WTC11 (cell line): Measurements from ENCODE around the gene MRPL14. TPM values are rescaled to one million over a fixed set of nuclear protein-coding genes. Genes with fewer than 3 reads are reported as not detected.
"Not testable (repeated sequence)": the region's sequence is repeated elsewhere in the genome, so short reads cannot be mapped to it uniquely, and the experiment has no call there.

Experiments
- ATAC-seq: fragments of 200-7000 bp; cut with Tn5 transposase; 2 replicates; pipeline ENCODE4 v1.10.0; 2021; ENCODE audit warnings: mild to moderate bottlenecking, moderate library complexity
- CTCF ChIA-PET: fragments of 300-600 bp; sonication (Branson Sonifier 250); formaldehyde crosslinking; loops from one replicate; lab custom pipeline; 2021; ENCODE audit warnings: antibody characterized with exemption; lab: Charles Lee
- POLR2A ChIA-PET: fragments of 350-600 bp; sonication (Branson Sonifier 250); formaldehyde crosslinking; loops from one replicate; lab custom pipeline; 2021; ENCODE audit warnings: antibody characterized with exemption; lab: Charles Lee
- DNase-seq: peaks from one replicate; pipeline ENCODE4 v3.0.0; 2021; ENCODE audit warnings: low spot score
- H3K27ac Mint-ChIP-seq: 2 replicates; pipeline ENCODE4 v1.8.0; 2021; ENCODE audit warnings: mixed read lengths
- H3K27me3 Mint-ChIP-seq: 2 replicates; pipeline ENCODE4 v1.8.0; 2021; ENCODE audit warnings: low read depth, mild to moderate bottlenecking, moderate library complexity, mixed read lengths
- H3K36me3 Mint-ChIP-seq: 2 replicates; pipeline ENCODE4 v1.8.0; 2021; ENCODE audit warnings: mixed read lengths
- H3K4me1 Mint-ChIP-seq: 2 replicates; pipeline ENCODE4 v1.8.0; 2022; ENCODE audit warnings: mixed read lengths
- H3K4me3 Mint-ChIP-seq: 2 replicates; pipeline ENCODE4 v1.8.0; 2021; ENCODE audit warnings: mild to moderate bottlenecking, moderate library complexity, mixed read lengths
- H3K9me3 Mint-ChIP-seq: 2 replicates; pipeline ENCODE4 v1.8.0; 2021; ENCODE audit warnings: mixed read lengths
- ELF4 ChIP-seq: sonication (generic); formaldehyde crosslinking; IDR thresholded peaks from 2 replicates; pipeline ENCODE4 v1.8.1; 2022; ENCODE audit warnings: low read depth, mild to moderate bottlenecking, moderate library complexity, missing genetic modification reagents
- ESRRA ChIP-seq: sonication (generic); formaldehyde crosslinking; IDR thresholded peaks from 2 replicates; pipeline ENCODE4 v1.8.1; 2022; ENCODE audit warnings: mild to moderate bottlenecking, missing genetic modification reagents, borderline replicate concordance
- ETV6 ChIP-seq: sonication (generic); formaldehyde crosslinking; IDR thresholded peaks from 2 replicates; pipeline ENCODE4 v1.8.1; 2022; ENCODE audit warnings: mild to moderate bottlenecking, missing genetic modification reagents
- GABPB1 ChIP-seq: sonication (generic); formaldehyde crosslinking; IDR thresholded peaks from 2 replicates; pipeline ENCODE4 v1.8.1; 2023; ENCODE audit warnings: mild to moderate bottlenecking, missing genetic modification reagents
- KAT7 ChIP-seq: sonication (generic); formaldehyde crosslinking; IDR thresholded peaks from 2 replicates; pipeline ENCODE4 v1.8.1; 2023; ENCODE audit warnings: missing genetic modification reagents, mild to moderate bottlenecking, borderline replicate concordance
- NFYB ChIP-seq: sonication (generic); formaldehyde crosslinking; conservative IDR thresholded peaks from 2 replicates; pipeline ENCODE4 v1.8.0; 2022; ENCODE audit warnings: low read depth, missing genetic modification reagents
- RORB ChIP-seq: fragments of 250-450 bp; sonication (Bioruptor Pico); IDR thresholded peaks from 2 replicates; pipeline ENCODE4 v1.9.0; 2021; ENCODE audit warnings: mild to moderate bottlenecking
- ZBTB21 ChIP-seq: sonication (generic); formaldehyde crosslinking; IDR thresholded peaks from 2 replicates; pipeline ENCODE4 v1.8.1; 2023; ENCODE audit warnings: mild to moderate bottlenecking, missing genetic modification reagents, borderline replicate concordance
- ZNF121 ChIP-seq: sonication (generic); formaldehyde crosslinking; IDR thresholded peaks from 2 replicates; pipeline ENCODE4 v1.8.0; 2023; ENCODE audit warnings: missing genetic modification reagents
- ZNF219 ChIP-seq: sonication (generic); formaldehyde crosslinking; IDR thresholded peaks from 2 replicates; pipeline ENCODE4 v1.8.0; 2023; ENCODE audit warnings: missing genetic modification reagents, mild to moderate bottlenecking, borderline replicate concordance
- ZNF396 ChIP-seq: fragments of 250-450 bp; sonication (Bioruptor Pico); IDR thresholded peaks from 2 replicates; pipeline ENCODE4 v1.8.0; 2021; ENCODE audit warnings: mild to moderate bottlenecking, moderate library complexity, borderline replicate concordance
- total RNA-seq: library from RNA; stranded (reverse); gene quantifications from 3 replicates; pipeline ENCODE4 v1.2.3, GENCODE V29; 2021
- TF ChIP-seq, protein P1 (sequence below): sonication (generic); formaldehyde crosslinking; IDR thresholded peaks from 2 replicates; pipeline ENCODE4 v1.8.0; 2023; ENCODE audit warnings: mild to moderate bottlenecking, missing genetic modification reagents
- TF ChIP-seq, protein P2 (sequence below): fragments of 250-450 bp; sonication (Bioruptor Pico); conservative IDR thresholded peaks from 2 replicates; pipeline ENCODE4 v1.9.0; 2021; ENCODE audit warnings: mild to moderate bottlenecking
- TF ChIP-seq, protein P3 (sequence below): sonication (generic); formaldehyde crosslinking; IDR thresholded peaks from 2 replicates; pipeline ENCODE4 v1.8.0; 2022; ENCODE audit warnings: missing genetic modification reagents
- TF ChIP-seq, protein P4 (sequence below): sonication (generic); formaldehyde crosslinking; IDR thresholded peaks from 2 replicates; pipeline ENCODE4 v1.8.0; 2022; ENCODE audit warnings: mild to moderate bottlenecking, missing genetic modification reagents
- TF ChIP-seq, protein P5 (sequence below): fragments of 250-450 bp; sonication (Bioruptor Pico); IDR thresholded peaks from 2 replicates; pipeline ENCODE4 v2.1.2; 2022; ENCODE audit warnings: mild to moderate bottlenecking, moderate library complexity

MRPL14 gene
- total RNA-seq, 1 experiment from 2014 or later: 74.2 TPM

DNA sequence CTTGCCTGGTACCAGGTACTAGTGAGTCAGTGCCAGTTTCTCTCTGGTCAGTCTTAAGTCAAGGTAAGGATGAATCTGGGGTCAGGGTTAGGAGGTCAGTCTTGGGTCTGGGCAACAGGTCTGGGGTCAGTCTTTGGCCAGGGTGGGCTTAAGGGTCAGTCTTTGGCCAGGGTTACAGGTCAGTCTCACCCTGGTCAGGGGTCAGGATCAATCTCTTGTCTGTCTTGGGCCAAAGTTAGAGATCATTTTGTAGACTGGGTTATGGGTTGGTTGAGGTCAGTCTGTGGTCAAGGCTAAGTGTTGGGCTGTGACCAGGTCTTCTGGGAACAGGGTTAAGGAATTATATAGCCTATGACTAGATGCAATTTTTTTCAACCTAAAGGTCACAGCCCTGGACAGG is 18.6 kb upstream of the MRPL14 start (continued):
- no peak for TF ChIP-seq KAT7
- no peak for TF ChIP-seq RORB (CRISPR knock-in tag)
- no peak for TF ChIP-seq ZNF219 (CRISPR knock-in tag)
- no peak for TF ChIP-seq ZNF396 (CRISPR knock-in tag)
- no peak for TF ChIP-seq ZNF121 (CRISPR knock-in tag)
- TF ChIP-seq, protein P1, sequence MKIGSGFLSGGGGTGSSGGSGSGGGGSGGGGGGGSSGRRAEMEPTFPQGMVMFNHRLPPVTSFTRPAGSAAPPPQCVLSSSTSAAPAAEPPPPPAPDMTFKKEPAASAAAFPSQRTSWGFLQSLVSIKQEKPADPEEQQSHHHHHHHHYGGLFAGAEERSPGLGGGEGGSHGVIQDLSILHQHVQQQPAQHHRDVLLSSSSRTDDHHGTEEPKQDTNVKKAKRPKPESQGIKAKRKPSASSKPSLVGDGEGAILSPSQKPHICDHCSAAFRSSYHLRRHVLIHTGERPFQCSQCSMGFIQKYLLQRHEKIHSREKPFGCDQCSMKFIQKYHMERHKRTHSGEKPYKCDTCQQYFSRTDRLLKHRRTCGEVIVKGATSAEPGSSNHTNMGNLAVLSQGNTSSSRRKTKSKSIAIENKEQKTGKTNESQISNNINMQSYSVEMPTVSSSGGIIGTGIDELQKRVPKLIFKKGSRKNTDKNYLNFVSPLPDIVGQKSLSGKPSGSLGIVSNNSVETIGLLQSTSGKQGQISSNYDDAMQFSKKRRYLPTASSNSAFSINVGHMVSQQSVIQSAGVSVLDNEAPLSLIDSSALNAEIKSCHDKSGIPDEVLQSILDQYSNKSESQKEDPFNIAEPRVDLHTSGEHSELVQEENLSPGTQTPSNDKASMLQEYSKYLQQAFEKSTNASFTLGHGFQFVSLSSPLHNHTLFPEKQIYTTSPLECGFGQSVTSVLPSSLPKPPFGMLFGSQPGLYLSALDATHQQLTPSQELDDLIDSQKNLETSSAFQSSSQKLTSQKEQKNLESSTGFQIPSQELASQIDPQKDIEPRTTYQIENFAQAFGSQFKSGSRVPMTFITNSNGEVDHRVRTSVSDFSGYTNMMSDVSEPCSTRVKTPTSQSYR (CRISPR knock-in tag): no peak
- TF ChIP-seq, all 79 proteins: peak for 0

DNA sequence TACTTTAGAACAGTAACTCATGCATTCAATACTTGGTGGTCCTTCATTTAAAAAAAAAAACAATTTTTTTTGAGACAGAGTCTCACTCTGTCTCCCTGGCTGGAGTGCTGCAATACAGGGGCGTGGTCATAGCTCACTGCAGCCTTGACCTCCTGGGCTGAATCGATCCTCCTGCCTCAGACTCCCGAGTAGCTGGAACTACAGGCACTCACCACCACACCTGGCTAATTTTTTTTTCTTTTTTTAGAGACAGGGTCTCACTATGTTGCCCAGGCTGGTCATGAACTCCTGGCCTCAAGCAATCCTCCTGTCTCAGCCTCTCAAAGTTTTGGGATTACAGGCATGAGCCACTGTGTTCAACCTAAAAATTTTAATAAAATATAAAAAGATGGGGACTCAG is 17.3 kb upstream of the MRPL14 start:
- CTCF ChIA-PET: interaction anchor here (0.6 kb wide), 1 partner anchor 10 kb away, joined by 3 read pairs; no protein-coding TSS in a partner anchor
- POLR2A ChIA-PET: not testable (repeated sequence)
- H3K36me3 Mint-ChIP-seq: peaks cover 56% of the 10 kb centered on the region

DNA sequence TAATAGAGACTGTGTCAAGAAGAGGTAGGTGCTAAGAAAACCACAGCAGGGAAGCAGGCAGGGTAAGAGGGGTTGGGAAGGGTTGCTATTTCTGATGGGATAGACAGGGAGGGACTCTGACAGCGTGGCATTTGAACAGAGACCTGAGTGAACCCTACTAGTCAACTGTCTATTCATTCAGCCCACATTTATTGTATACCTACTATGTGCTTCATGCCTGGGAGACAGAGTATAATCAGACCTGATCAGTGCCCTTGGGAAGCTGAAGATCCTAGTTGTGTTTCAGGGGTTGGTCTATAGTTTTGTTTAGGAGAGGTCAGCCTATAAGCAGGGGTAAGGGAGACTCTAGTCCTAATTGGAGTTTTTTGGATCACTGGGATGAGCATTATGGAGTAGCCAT is 16.5 kb upstream of the MRPL14 start:
- H3K27me3 Mint-ChIP-seq: no peaks in the 10 kb centered on the region
- CTCF ChIA-PET: no interaction called here
- no peak for DNase-seq
- TF ChIP-seq, protein P1 (CRISPR knock-in tag): no peak
- TF ChIP-seq, protein P2, sequence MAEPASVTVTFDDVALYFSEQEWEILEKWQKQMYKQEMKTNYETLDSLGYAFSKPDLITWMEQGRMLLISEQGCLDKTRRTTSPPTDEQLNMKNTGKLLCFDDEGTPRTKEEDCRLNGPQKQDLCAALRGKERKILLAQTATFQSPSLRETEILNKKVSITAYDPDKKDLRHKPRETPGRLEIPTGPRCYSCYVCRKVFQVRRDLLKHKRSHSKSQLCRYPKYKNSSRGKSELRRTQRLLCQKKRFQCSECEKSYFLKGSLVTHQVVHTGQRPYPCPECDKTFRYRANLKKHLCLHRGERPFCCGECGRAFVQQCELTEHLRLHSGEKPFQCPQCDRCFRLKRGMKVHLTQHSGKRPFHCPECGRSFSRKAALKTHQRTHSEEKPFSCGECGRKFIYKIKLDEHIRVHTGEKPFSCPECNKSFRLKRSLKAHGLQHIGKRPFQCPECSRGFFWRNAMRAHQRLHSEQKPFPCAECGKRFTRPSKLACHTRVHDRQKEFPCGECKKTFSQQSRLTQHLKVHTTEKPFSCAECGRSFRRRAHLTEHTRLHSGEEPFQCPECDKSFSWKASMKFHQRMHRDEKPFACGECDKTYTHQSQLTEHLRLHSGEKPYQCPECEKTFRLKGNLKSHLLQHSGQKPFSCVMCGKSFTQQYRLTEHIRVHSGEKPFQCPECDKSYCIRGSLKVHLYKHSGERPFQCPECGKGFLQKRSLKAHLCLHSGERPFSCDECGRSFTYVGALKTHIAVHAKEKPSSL (CRISPR knock-in tag): no peak
- TF ChIP-seq GABPB1 (CRISPR knock-in tag): no peak
- TF ChIP-seq ESRRA (CRISPR knock-in tag): no peak
- no peak for TF ChIP-seq NFYB (CRISPR knock-in tag)
- TF ChIP-seq ETV6 (CRISPR knock-in tag): no peak
- TF ChIP-seq ZBTB21: no peak
- TF ChIP-seq, protein P3, sequence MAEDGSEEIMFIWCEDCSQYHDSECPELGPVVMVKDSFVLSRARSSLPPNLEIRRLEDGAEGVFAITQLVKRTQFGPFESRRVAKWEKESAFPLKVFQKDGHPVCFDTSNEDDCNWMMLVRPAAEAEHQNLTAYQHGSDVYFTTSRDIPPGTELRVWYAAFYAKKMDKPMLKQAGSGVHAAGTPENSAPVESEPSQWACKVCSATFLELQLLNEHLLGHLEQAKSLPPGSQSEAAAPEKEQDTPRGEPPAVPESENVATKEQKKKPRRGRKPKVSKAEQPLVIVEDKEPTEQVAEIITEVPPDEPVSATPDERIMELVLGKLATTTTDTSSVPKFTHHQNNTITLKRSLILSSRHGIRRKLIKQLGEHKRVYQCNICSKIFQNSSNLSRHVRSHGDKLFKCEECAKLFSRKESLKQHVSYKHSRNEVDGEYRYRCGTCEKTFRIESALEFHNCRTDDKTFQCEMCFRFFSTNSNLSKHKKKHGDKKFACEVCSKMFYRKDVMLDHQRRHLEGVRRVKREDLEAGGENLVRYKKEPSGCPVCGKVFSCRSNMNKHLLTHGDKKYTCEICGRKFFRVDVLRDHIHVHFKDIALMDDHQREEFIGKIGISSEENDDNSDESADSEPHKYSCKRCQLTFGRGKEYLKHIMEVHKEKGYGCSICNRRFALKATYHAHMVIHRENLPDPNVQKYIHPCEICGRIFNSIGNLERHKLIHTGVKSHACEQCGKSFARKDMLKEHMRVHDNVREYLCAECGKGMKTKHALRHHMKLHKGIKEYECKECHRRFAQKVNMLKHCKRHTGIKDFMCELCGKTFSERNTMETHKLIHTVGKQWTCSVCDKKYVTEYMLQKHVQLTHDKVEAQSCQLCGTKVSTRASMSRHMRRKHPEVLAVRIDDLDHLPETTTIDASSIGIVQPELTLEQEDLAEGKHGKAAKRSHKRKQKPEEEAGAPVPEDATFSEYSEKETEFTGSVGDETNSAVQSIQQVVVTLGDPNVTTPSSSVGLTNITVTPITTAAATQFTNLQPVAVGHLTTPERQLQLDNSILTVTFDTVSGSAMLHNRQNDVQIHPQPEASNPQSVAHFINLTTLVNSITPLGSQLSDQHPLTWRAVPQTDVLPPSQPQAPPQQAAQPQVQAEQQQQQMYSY (CRISPR knock-in tag): no peak
- no peak for TF ChIP-seq ELF4 (CRISPR knock-in tag)
- TF ChIP-seq, protein P4, sequence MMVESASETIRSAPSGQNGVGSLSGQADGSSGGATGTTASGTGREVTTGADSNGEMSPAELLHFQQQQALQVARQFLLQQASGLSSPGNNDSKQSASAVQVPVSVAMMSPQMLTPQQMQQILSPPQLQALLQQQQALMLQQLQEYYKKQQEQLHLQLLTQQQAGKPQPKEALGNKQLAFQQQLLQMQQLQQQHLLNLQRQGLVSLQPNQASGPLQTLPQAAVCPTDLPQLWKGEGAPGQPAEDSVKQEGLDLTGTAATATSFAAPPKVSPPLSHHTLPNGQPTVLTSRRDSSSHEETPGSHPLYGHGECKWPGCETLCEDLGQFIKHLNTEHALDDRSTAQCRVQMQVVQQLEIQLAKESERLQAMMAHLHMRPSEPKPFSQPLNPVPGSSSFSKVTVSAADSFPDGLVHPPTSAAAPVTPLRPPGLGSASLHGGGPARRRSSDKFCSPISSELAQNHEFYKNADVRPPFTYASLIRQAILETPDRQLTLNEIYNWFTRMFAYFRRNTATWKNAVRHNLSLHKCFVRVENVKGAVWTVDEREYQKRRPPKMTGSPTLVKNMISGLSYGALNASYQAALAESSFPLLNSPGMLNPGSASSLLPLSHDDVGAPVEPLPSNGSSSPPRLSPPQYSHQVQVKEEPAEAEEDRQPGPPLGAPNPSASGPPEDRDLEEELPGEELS (CRISPR knock-in tag): no peak
- TF ChIP-seq, protein P5, sequence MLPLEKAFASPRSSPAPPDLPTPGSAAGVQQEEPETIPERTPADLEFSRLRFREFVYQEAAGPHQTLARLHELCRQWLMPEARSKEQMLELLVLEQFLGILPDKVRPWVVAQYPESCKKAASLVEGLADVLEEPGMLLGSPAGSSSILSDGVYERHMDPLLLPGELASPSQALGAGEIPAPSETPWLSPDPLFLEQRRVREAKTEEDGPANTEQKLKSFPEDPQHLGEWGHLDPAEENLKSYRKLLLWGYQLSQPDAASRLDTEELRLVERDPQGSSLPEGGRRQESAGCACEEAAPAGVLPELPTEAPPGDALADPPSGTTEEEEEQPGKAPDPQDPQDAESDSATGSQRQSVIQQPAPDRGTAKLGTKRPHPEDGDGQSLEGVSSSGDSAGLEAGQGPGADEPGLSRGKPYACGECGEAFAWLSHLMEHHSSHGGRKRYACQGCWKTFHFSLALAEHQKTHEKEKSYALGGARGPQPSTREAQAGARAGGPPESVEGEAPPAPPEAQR (CRISPR knock-in tag): no peak

More for the DNA sequence above, 17.3 kb upstream of the MRPL14 start:
- not testable (repeated sequence) for DNase-seq, H3K4me1 Mint-ChIP-seq, ATAC-seq, H3K27ac Mint-ChIP-seq, H3K4me3 Mint-ChIP-seq, H3K27me3 Mint-ChIP-seq, H3K9me3 Mint-ChIP-seq

More for the DNA sequence above, 16.5 kb upstream of the MRPL14 start:
- no peak overlapping the region for H3K27ac Mint-ChIP-seq
- H3K36me3 Mint-ChIP-seq: peaks cover 52% of the 10 kb centered on the region
- H3K9me3 Mint-ChIP-seq: no peaks in the 10 kb centered on the region
- no peak overlapping the region for H3K4me3 Mint-ChIP-seq
- no peak for ATAC-seq
- peaks cover 4% of the 10 kb centered on the region for H3K4me1 Mint-ChIP-seq
- POLR2A ChIA-PET: no interaction called here
